Measurements from ENCODE around the gene OR10G3.

GRCh38 chr14:21526672-21527317 is 53.1 kb downstream of the OR10G3 start:
- no peak for TF ChIP-seq CTCF (IDR thresholded peaks at IDR 0.05)
- TF ChIP-seq POLR2A (IDR thresholded peaks at IDR 0.05) = no peak
- TF ChIP-seq POLR2AphosphoS5 (IDR thresholded peaks at IDR 0.05) = no peak

Measured in suprapubic skin (tissue), 4 donors.